Neural progenitor cell (in vitro differentiated cells): ENCODE measurements around the gene AP2A1. TPM values are rescaled to one million over a fixed set of nuclear protein-coding genes. Genes with fewer than 3 reads are reported as not detected.

Source experiments
- DNase-seq: peaks from one replicate; pipeline ENCODE4 v3.0.0-alpha.2; 2016; ENCODE audit warnings: low spot score
- H2AFZ ChIP-seq: fragments of 200-600 bp; sonication (generic); replicated peaks from 2 replicates; pipeline ENCODE4 v1.6.1; 2016; ENCODE audit warnings: antibody characterized with exemption
- H3F3A ChIP-seq: fragments of 200-600 bp; sonication (generic); 2 replicates; pipeline ENCODE4 v1.6.1; 2016; ENCODE audit warnings: antibody characterized with exemption, low read depth
- H3K27ac ChIP-seq: fragments of 200-600 bp; sonication (generic); 2 replicates; pipeline ENCODE4 v1.5.1; 2016; ENCODE audit warnings: mild to moderate bottlenecking
- H3K27me3 ChIP-seq: fragments of 200-600 bp; sonication (generic); 2 replicates; pipeline ENCODE4 v1.6.1; 2016; ENCODE audit warnings: mild to moderate bottlenecking, moderate library complexity
- H3K36me3 ChIP-seq: fragments of 200-600 bp; sonication (generic); 2 replicates; pipeline ENCODE4 v1.5.1; 2016
- H3K4me1 ChIP-seq: fragments of 200-600 bp; sonication (generic); 2 replicates; pipeline ENCODE4 v1.6.1; 2016; ENCODE audit warnings: mixed run types
- H3K4me2 ChIP-seq: fragments of 200-600 bp; sonication (generic); 2 replicates; pipeline ENCODE4 v1.6.1; 2016
- H3K4me3 ChIP-seq: fragments of 200-600 bp; sonication (generic); 2 replicates; pipeline ENCODE4 v1.5.1; 2016
- H3K79me2 ChIP-seq: fragments of 200-600 bp; sonication (generic); 2 replicates; pipeline ENCODE4 v1.6.1; 2016; ENCODE audit warnings: low read depth
- H3K9ac ChIP-seq: fragments of 200-600 bp; sonication (generic); 2 replicates; pipeline ENCODE4 v1.6.1; 2016
- H3K9me3 ChIP-seq: fragments of 200-600 bp; sonication (generic); 2 replicates; pipeline ENCODE4 v1.5.1; 2016; ENCODE audit warnings: low read depth
- H4K20me1 ChIP-seq: fragments of 200-600 bp; sonication (generic); 2 replicates; pipeline ENCODE4 v1.6.1; 2016; ENCODE audit warnings: low read depth
- H3K27ac Mint-ChIP-seq: 3 replicates; pipeline ENCODE4 v1.8.0; 2021; ENCODE audit warnings: mixed read lengths
- H3K27me3 Mint-ChIP-seq: 2 replicates; pipeline ENCODE4 v1.8.0; 2022; ENCODE audit warnings: low read depth, mild to moderate bottlenecking, inconsistent platforms, moderate library complexity, mixed read lengths; ENCODE audit not compliant: insufficient read depth
- H3K36me3 Mint-ChIP-seq: 3 replicates; pipeline ENCODE4 v1.8.0; 2021; ENCODE audit warnings: mixed read lengths
- H3K4me1 Mint-ChIP-seq: 3 replicates; pipeline ENCODE4 v1.8.0; 2021; ENCODE audit warnings: mixed read lengths
- H3K4me3 Mint-ChIP-seq: 3 replicates; pipeline ENCODE4 v1.8.0; 2021; ENCODE audit warnings: mild to moderate bottlenecking, moderate library complexity, mixed read lengths
- H3K9me3 Mint-ChIP-seq: 3 replicates; pipeline ENCODE4 v1.8.0; 2020; ENCODE audit warnings: mixed read lengths
- EZH2 ChIP-seq: fragments of 200-600 bp; sonication (generic); IDR thresholded peaks from 2 replicates; pipeline ENCODE4 v1.6.1; 2017; ENCODE audit warnings: antibody characterized with exemption, mild to moderate bottlenecking, moderate library complexity
- EZH2phosphoT487 ChIP-seq: fragments of 200-600 bp; sonication (generic); IDR thresholded peaks from 2 replicates; pipeline ENCODE4 v1.6.1; 2017; ENCODE audit warnings: antibody characterized with exemption
- total RNA-seq: library from RNA; depleted of rRNA; stranded (reverse); fragments of >200 nt; gene quantifications from 2 replicates; pipeline ENCODE4 v1.2.3, GENCODE V29; 2015; ENCODE audit warnings: low replicate concordance
- TF ChIP-seq, protein P1 (sequence below): fragments of 200-600 bp; sonication (generic); IDR thresholded peaks from 2 replicates; pipeline ENCODE4 v1.5.1; 2017; ENCODE audit warnings: antibody characterized with exemption, mild to moderate bottlenecking

Gene AP2A1
- total RNA-seq, 1 donor from 2014 or later, result 61.6 TPM

DNA sequence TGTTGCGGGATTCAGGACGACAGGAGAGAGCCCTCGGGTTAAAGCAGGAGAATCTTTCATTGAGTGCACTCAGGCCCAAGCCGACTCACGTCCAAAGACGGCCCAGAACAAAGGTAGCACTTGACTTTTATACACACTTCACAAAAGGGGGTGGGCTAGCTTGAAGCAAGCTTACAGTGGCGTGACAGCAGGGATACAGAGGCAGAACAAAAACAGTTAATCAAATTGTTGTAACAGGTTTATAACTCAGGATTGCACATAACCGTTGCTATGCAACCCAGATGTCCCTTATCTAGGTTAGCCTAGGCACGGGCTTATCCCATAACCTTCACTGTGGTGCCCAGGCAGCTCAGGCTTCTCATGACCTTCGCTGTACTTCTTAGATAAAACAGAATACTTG lies 53.3 kb downstream of the AP2A1 start:
- H3K27ac Mint-ChIP-seq, result no peak overlapping the region
- H3K27ac ChIP-seq, result no peak overlapping the region

DNA sequence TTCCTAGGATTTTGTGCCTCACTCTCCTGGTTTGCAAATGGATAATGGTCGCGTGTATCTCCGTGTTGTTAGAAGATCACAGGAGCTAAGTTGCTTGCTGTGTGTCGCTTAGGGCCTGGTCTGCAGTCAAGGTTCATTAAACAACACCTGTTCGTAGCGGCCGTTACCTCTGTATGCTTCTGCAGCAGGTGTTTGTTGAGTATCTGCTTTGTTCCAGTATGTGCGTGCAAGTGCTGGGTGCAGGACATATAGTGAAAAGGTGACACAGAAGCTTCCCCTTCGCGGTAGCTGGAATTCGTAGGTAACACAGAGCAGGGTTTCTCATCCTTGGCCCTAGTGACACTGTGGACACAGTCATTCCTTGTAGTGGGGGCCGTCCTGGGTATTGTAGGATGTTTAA lies 56.7 kb downstream of the AP2A1 start:
- H3K36me3 ChIP-seq, result no peaks in the 10 kb centered on the region
- H3K4me3 ChIP-seq, result no peak overlapping the region
- TF ChIP-seq, protein P1, sequence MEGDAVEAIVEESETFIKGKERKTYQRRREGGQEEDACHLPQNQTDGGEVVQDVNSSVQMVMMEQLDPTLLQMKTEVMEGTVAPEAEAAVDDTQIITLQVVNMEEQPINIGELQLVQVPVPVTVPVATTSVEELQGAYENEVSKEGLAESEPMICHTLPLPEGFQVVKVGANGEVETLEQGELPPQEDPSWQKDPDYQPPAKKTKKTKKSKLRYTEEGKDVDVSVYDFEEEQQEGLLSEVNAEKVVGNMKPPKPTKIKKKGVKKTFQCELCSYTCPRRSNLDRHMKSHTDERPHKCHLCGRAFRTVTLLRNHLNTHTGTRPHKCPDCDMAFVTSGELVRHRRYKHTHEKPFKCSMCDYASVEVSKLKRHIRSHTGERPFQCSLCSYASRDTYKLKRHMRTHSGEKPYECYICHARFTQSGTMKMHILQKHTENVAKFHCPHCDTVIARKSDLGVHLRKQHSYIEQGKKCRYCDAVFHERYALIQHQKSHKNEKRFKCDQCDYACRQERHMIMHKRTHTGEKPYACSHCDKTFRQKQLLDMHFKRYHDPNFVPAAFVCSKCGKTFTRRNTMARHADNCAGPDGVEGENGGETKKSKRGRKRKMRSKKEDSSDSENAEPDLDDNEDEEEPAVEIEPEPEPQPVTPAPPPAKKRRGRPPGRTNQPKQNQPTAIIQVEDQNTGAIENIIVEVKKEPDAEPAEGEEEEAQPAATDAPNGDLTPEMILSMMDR, result no peak
- TF ChIP-seq EZH2 (no peak), EZH2phosphoT487 (no peak)
- no peak overlapping the region for H3K27ac ChIP-seq
- peaks cover 17% of the 10 kb centered on the region for H3K4me1 Mint-ChIP-seq
- peaks cover 66% of the 10 kb centered on the region for H3K79me2 ChIP-seq
- no peaks in the 10 kb centered on the region for H3K9me3 ChIP-seq
- no peak overlapping the region for H3K27ac Mint-ChIP-seq
- H3K9ac ChIP-seq, result no peak overlapping the region
- no peaks in the 10 kb centered on the region for H3K9me3 Mint-ChIP-seq
- H3K27me3 ChIP-seq, result no peaks in the 10 kb centered on the region
- peaks cover 5% of the 10 kb centered on the region for H3K4me1 ChIP-seq
- H3K27me3 Mint-ChIP-seq, result peaks cover 4% of the 10 kb centered on the region
- no peak overlapping the region for H2AFZ ChIP-seq
- H3F3A ChIP-seq, result peaks cover 4% of the 10 kb centered on the region
- peak overlapping the region; percentile 15 for H3K4me3 Mint-ChIP-seq
- no peak for DNase-seq
- H3K36me3 Mint-ChIP-seq, result peaks cover 23% of the 10 kb centered on the region
- peaks cover 43% of the 10 kb centered on the region for H4K20me1 ChIP-seq
- no peak overlapping the region for H3K4me2 ChIP-seq

More for the DNA sequence above, 53.3 kb downstream of the AP2A1 start:
- Histone ChIP-seq H3K4me2 (no peak overlapping the region), H3K4me3 (no peak overlapping the region), H3K4me1 (peaks cover 11% of the 10 kb centered on the region), H3F3A (peaks cover 18% of the 10 kb centered on the region), H3K79me2 (peaks cover 64% of the 10 kb centered on the region), H2AFZ (no peak overlapping the region), H3K27me3 (no peaks in the 10 kb centered on the region), H3K9me3 (no peaks in the 10 kb centered on the region), H4K20me1 (peaks cover 22% of the 10 kb centered on the region), H3K36me3 (no peaks in the 10 kb centered on the region), H3K9ac (no peak overlapping the region)
- H3K36me3 Mint-ChIP-seq, result peaks cover 16% of the 10 kb centered on the region
- TF ChIP-seq, protein P1, result no peak
- TF ChIP-seq EZH2phosphoT487 (no peak), EZH2 (no peak)
- no peaks in the 10 kb centered on the region for H3K9me3 Mint-ChIP-seq
- peaks cover 24% of the 10 kb centered on the region for H3K4me1 Mint-ChIP-seq
- peaks cover 12% of the 10 kb centered on the region for H3K27me3 Mint-ChIP-seq
- peak overlapping the region; percentile 48 for H3K4me3 Mint-ChIP-seq
- DNase-seq, result no peak

DNA sequence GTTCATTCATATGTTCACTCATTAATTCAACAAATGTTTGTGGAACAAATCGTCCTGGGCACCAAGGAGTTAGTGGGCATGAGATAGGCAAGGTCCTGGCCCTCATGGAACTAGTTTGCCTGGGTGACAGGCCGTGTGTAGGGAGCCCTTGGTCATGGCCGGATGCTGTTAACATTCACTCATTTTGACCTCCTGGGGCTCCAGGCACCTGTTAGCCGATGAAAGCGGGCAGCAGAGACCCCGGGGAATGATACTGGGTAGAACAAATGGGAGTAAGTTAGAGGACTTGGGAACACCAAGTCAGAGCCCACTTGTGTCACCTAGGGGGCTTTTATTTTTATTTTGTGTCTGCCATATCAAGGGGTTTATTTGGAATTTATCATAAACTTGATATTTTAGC lies 57.9 kb downstream of the AP2A1 start:
- H3K4me3 Mint-ChIP-seq, result no peak overlapping the region
- H3K27me3 ChIP-seq, result no peaks in the 10 kb centered on the region
- no peak overlapping the region for H2AFZ ChIP-seq
- H3K4me2 ChIP-seq, result no peak overlapping the region
- H3K4me1 Mint-ChIP-seq, result peaks cover 11% of the 10 kb centered on the region
- no peak for DNase-seq
- H3K9me3 Mint-ChIP-seq, result no peaks in the 10 kb centered on the region
- H3K36me3 Mint-ChIP-seq, result peaks cover 21% of the 10 kb centered on the region
- H3K36me3 ChIP-seq, result no peaks in the 10 kb centered on the region
- H3K27ac ChIP-seq, result no peak overlapping the region
- no peaks in the 10 kb centered on the region for H3F3A ChIP-seq
- H3K9ac ChIP-seq, result no peak overlapping the region
- no peak overlapping the region for H3K27ac Mint-ChIP-seq
- H4K20me1 ChIP-seq, result peaks cover 38% of the 10 kb centered on the region
- TF ChIP-seq EZH2, result no peak
- TF ChIP-seq, protein P1, result no peak
- TF ChIP-seq EZH2phosphoT487, result no peak
- no peaks in the 10 kb centered on the region for H3K4me1 ChIP-seq
- H3K27me3 Mint-ChIP-seq, result no peaks in the 10 kb centered on the region
- H3K4me3 ChIP-seq, result no peak overlapping the region
- no peaks in the 10 kb centered on the region for H3K9me3 ChIP-seq
- H3K79me2 ChIP-seq, result peaks cover 54% of the 10 kb centered on the region
